KMS-11 (cell line): ENCODE measurements around the gene KIF18B.
A peak's percentile ranks its signal among the peaks of the same experiment; 100 is the strongest.

ENCODE experiments used
- H2AFZ ChIP-seq: fragments of 200-600 bp; sonication (generic); 2 replicates; pipeline ENCODE4 v1.6.1; 2016; ENCODE audit warnings: antibody characterized with exemption, mixed run types, low read depth
- H3K27ac ChIP-seq: fragments of 200-600 bp; sonication (generic); 2 replicates; pipeline ENCODE4 v1.6.1; 2016; ENCODE audit warnings: mild to moderate bottlenecking, mixed run types
- H3K27me3 ChIP-seq: fragments of 200-600 bp; sonication (generic); 2 replicates; pipeline ENCODE4 v1.6.1; 2017; ENCODE audit warnings: mild to moderate bottlenecking, low read depth, mixed run types, moderate library complexity; ENCODE audit not compliant: insufficient read depth
- H3K36me3 ChIP-seq: fragments of 200-600 bp; sonication (generic); 2 replicates; pipeline ENCODE4 v1.6.1; 2017; ENCODE audit warnings: mild to moderate bottlenecking, mixed run types; ENCODE audit not compliant: insufficient read depth
- H3K4me1 ChIP-seq: fragments of 200-600 bp; sonication (generic); 2 replicates; pipeline ENCODE4 v1.6.1; 2016; ENCODE audit warnings: mild to moderate bottlenecking, low read depth, mixed run types; ENCODE audit not compliant: poor library complexity, severe bottlenecking
- H3K4me2 ChIP-seq: fragments of 200-600 bp; sonication (generic); 2 replicates; pipeline ENCODE4 v1.7.0; 2016; ENCODE audit warnings: mild to moderate bottlenecking, mixed run types
- H3K4me3 ChIP-seq: fragments of 200-600 bp; sonication (generic); IDR thresholded peaks from 2 replicates; pipeline ENCODE4 v1.6.1; 2017; ENCODE audit warnings: low read depth, low read length, mixed read lengths; ENCODE audit not compliant: insufficient read depth
- H3K79me2 ChIP-seq: fragments of 200-600 bp; sonication (generic); 2 replicates; pipeline ENCODE4 v1.6.1; 2016; ENCODE audit warnings: low read depth, mixed run types; ENCODE audit not compliant: insufficient read depth
- H3K9ac ChIP-seq: fragments of 200-600 bp; sonication (generic); 2 replicates; pipeline ENCODE4 v1.6.1; 2016; ENCODE audit warnings: mild to moderate bottlenecking, mixed run types
- H4K20me1 ChIP-seq: fragments of 200-600 bp; sonication (generic); 2 replicates; pipeline ENCODE4 v1.6.1; 2016; ENCODE audit warnings: mild to moderate bottlenecking, mixed run types; ENCODE audit not compliant: insufficient read depth
- TF ChIP-seq, protein P1 (sequence below): fragments of 200-600 bp; sonication (generic); conservative IDR thresholded peaks from 2 replicates; pipeline ENCODE4 v1.6.1; 2017; ENCODE audit warnings: low read depth, mild to moderate bottlenecking, antibody characterized with exemption, low read length, moderate library complexity, mixed read lengths

Gene KIF18B

DNA sequence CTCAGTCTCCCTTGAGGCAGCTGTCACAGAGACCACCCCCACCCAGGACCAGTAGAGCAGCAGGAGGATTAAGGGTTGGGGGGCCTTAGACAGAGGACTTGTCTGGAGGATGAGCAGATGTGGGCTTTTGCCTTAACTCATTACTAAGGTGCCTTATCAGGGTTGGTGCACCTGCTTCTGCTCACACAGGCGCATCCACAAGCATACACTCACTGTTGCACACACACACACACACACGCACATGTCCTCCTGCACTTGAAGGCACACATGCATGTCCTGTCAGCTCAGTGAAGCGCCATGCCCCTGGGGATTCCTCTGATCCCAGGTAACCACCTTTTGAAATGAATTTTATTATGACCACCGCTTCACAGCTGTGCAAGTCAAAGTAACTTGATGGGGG, 33.4 kb downstream of the KIF18B start:
- Histone ChIP-seq H3K27me3 (peaks cover 28% of the 10 kb centered on the region), H4K20me1 (no peaks in the 10 kb centered on the region), H3K27ac (no peak overlapping the region), H3K79me2 (no peaks in the 10 kb centered on the region), H3K4me1 (no peaks in the 10 kb centered on the region), H2AFZ (no peak overlapping the region), H3K36me3 (no peaks in the 10 kb centered on the region), H3K9ac (no peak overlapping the region), H3K4me2 (no peak overlapping the region), H3K4me3 (no peak overlapping the region)
- TF ChIP-seq, protein P1, sequence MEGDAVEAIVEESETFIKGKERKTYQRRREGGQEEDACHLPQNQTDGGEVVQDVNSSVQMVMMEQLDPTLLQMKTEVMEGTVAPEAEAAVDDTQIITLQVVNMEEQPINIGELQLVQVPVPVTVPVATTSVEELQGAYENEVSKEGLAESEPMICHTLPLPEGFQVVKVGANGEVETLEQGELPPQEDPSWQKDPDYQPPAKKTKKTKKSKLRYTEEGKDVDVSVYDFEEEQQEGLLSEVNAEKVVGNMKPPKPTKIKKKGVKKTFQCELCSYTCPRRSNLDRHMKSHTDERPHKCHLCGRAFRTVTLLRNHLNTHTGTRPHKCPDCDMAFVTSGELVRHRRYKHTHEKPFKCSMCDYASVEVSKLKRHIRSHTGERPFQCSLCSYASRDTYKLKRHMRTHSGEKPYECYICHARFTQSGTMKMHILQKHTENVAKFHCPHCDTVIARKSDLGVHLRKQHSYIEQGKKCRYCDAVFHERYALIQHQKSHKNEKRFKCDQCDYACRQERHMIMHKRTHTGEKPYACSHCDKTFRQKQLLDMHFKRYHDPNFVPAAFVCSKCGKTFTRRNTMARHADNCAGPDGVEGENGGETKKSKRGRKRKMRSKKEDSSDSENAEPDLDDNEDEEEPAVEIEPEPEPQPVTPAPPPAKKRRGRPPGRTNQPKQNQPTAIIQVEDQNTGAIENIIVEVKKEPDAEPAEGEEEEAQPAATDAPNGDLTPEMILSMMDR: no peak

DNA sequence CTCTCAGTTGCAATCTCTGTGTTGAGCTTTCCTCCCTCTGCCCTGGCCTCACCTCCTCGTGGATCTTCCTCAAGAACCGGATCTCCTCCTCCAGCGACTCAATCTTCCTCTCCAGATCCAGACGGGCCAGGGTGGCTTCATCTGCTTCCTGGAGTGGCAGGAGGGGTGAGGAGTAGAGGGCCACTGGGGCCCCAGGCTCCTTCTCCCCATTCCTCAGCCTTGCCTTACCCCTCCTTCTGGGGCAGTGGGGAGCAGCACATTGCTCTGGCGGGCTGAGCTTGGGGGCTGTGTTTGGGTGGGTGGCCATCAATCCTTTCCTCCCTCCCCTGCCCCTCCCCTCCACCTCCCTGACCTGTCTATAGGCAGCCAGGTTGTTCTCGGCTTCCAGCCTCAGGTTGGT, 33.9 kb downstream of the KIF18B start:
- H2AFZ ChIP-seq: peak overlapping the region; percentile 23; the same call in 1 of the 2 replicates
- no peak overlapping the region for H3K9ac ChIP-seq
- H3K4me1 ChIP-seq: no peaks in the 10 kb centered on the region
- H4K20me1 ChIP-seq: no peaks in the 10 kb centered on the region
- no peak overlapping the region for H3K4me2 ChIP-seq
- TF ChIP-seq, protein P1: no peak
- no peak overlapping the region for H3K27ac ChIP-seq
- H3K79me2 ChIP-seq: no peaks in the 10 kb centered on the region
- peaks cover 28% of the 10 kb centered on the region for H3K27me3 ChIP-seq
- H3K36me3 ChIP-seq: no peaks in the 10 kb centered on the region
- H3K4me3 ChIP-seq: no peak overlapping the region

DNA sequence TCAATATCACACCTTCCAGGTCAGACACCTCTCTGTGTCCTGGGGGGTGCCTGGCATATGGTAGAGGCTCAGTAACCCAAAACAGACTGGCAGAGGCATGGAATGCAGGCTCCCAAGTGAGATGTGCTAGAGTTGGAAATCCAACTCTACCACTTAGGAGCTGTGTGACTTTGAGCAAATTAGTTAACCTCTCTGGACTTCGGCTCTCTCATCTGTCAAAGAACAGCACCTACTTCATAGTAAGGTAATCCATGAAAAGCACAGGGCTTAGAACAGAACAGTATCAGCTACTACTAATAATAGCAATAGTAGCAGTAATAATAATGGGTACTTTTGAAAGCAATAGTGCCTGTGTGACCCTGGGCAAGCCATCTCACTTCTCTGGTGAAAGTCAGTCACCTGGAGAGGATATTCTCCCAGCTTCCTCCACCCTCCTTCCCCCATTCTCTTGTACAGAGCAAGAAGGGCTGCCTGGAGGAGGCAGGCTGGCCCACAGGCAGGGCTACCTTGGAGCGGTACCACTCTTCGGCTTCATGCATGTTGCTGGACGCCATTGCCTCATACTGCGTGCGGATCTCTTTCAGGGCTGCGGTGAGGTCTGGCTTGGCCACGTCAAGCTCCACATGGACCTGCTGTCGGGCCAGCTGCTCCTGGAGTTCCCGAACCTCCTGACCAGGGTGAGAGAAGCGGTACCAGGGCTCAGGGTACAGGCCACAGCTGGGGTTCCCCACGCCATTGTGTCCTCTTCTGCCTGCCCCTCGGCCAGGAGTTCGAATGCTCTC, 34.6 kb downstream of the KIF18B start:
- Histone ChIP-seq H3K4me3 (no peak overlapping the region), H3K9ac (no peak overlapping the region), H3K36me3 (no peaks in the 10 kb centered on the region), H2AFZ (no peak overlapping the region), H3K79me2 (no peaks in the 10 kb centered on the region), H3K27me3 (peaks cover 28% of the 10 kb centered on the region), H4K20me1 (no peaks in the 10 kb centered on the region), H3K4me2 (no peak overlapping the region), H3K4me1 (no peaks in the 10 kb centered on the region), H3K27ac (no peak overlapping the region)
- TF ChIP-seq, protein P1: no peak

DNA sequence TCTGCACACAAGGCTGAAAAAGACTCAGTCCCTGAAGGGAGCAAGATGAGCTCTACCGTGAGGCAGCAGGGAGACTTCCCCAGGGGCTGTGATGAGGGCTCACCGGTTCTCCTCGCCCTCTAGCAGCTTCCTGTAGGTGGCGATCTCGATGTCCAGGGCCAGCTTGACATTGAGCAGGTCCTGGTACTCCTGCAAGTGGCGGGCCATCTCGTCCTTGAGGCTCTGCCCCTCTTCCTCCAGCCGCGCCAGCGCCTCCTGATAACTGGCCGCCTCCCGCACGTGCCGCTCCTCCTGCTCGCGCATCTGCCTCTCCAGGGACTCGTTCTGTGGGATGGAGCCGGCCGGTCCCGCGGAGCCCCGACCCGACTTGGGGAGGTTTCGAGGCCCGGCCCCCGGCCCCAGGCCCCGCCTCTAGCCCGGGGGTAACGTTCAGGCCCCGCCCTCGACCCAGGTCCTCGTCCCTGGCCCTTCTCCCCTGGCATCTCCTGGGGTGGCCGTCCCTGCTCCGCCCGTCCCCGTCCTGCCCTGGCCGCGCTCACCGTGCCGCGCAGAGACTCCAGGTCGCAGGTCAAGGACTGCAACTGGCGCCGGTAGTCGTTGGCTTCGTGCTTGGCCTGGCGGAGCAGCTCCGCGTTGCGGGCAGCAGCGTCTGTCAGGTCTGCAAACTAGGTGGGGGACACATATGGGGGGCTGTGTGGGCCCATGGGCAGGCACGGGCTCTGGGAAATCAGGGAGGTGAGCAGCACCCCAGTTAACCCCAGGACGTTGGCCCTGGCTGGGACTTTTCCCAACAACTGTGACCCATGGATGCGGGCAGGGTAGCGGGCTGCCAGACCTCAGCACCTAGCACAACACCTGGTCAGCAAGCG, 36.2 kb downstream of the KIF18B start:
- peaks cover 28% of the 10 kb centered on the region for H3K27me3 ChIP-seq
- TF ChIP-seq, protein P1: no peak; the same call in 1 of the 2 replicates
- H4K20me1 ChIP-seq: no peaks in the 10 kb centered on the region
- H3K4me1 ChIP-seq: peaks cover 4% of the 10 kb centered on the region
- H3K9ac ChIP-seq: no peak overlapping the region
- H3K79me2 ChIP-seq: no peaks in the 10 kb centered on the region
- H3K36me3 ChIP-seq: no peaks in the 10 kb centered on the region
- no peak overlapping the region for H3K4me3 ChIP-seq
- H3K4me2 ChIP-seq: no peak overlapping the region
- no peak overlapping the region for H3K27ac ChIP-seq
- H2AFZ ChIP-seq: no peak overlapping the region
